K562 (cell line): ENCODE measurements around the gene G2E3. TPM values are rescaled to one million over a fixed set of nuclear protein-coding genes. Genes with fewer than 3 reads are reported as not detected.

Experiments used
- ARID1B ChIP-seq: fragments of 450-650 bp; IDR thresholded peaks from 2 replicates; pipeline ENCODE4 v1.6.1; 2016; ENCODE audit warnings: antibody characterized with exemption, mild to moderate bottlenecking, inconsistent platforms
- ATF1 ChIP-seq, 2 experiments: fragments of 450-650 bp in 1 of 2; IDR thresholded peaks; 2 replicates each; pipeline ENCODE4 v1.6.1; 2016; ENCODE audit warnings: missing compliant biosample characterization in 1 of 2, missing genetic modification characterization in 1 of 2
- BHLHE40 ChIP-seq: IDR thresholded peaks from 2 replicates; pipeline ENCODE4 v1.6.1; 2011; ENCODE audit warnings: low read length, improper control_type of control experiment
- CREB1 ChIP-seq, 2 experiments: sonication (generic) in 1 of 2; formaldehyde crosslinking in 1 of 2; IDR thresholded peaks; 2 replicates each; pipeline versions ENCODE4 v1.6.1 to v1.8.0; 2012 to 2022; ENCODE audit warnings: inconsistent platforms in 1 of 2, mild to moderate bottlenecking in 1 of 2, missing genetic modification reagents in 1 of 2, moderate library complexity in 1 of 2
- CTBP1 ChIP-seq: fragments of 450-650 bp; IDR thresholded peaks from 2 replicates; pipeline ENCODE4 v1.6.1; 2016; ENCODE audit warnings: borderline replicate concordance
- FOSL1 ChIP-seq: fragments of 200-800 bp; sonication (Bioruptor generic); conservative IDR thresholded peaks from 2 replicates; pipeline ENCODE4 v1.6.1; 2016; ENCODE audit warnings: missing genetic modification characterization, missing compliant biosample characterization
- HDAC1 ChIP-seq, 2 experiments: fragments of 450-650 bp; IDR thresholded peaks; 2 replicates each; pipeline ENCODE4 v1.6.1; 2016 to 2017; ENCODE audit warnings: inconsistent platforms in 1 of 2, mild to moderate bottlenecking in 1 of 2, moderate library complexity in 1 of 2
- PHF21A ChIP-seq: fragments of 450-650 bp; IDR thresholded peaks from 2 replicates; pipeline ENCODE4 v1.6.1; 2017; ENCODE audit warnings: low read depth, borderline replicate concordance
- POLR2AphosphoS5 ChIP-seq: IDR thresholded peaks from 2 replicates; pipeline ENCODE4 v1.6.1; 2011; ENCODE audit warnings: mild to moderate bottlenecking, low read depth, low read length, moderate library complexity; ENCODE audit not compliant: control insufficient read depth, insufficient read depth
- SMAD4 ChIP-seq: fragments of 250-450 bp; sonication (Bioruptor Pico); conservative IDR thresholded peaks from 2 replicates; pipeline ENCODE4 v1.8.0; 2021; ENCODE audit warnings: inconsistent platforms, mild to moderate bottlenecking, moderate library complexity
- ZNF444 ChIP-seq: fragments of 250-450 bp; sonication (Bioruptor Pico); IDR thresholded peaks from 2 replicates; pipeline ENCODE4 v1.4.0; 2020; ENCODE audit warnings: mild to moderate bottlenecking, moderate library complexity
- polyA plus RNA-seq, 8 experiments: library from polyadenylated mRNA; depleted of rRNA in 4 of 8; stranded (reverse) in 5 of 8; unstranded in 3 of 8; fragments of >200 nt; fragmentation: Nextera tagmentation in 2 of 8; fragmentation: Illumina TruSeq in 1 of 8; extraction: Ambion mirVana in 2 of 8; extraction: Trizol in 1 of 8; gene quantifications; 2 replicates each; pipeline versions ENCODE4 v1.2.1 to v1.2.3, GENCODE V29; 2011 to 2014; ENCODE audit warnings: inconsistent platforms in 1 of 8, missing spikeins in 1 of 8
- total RNA-seq, 7 experiments: library from RNA; depleted of rRNA in 6 of 7; stranded (reverse); fragments of >200 nt in 6 of 7; fragmentation: Illumina TruSeq in 2 of 7; extraction: Trizol in 2 of 7; gene quantifications; 2 replicates each; pipeline versions ENCODE4 v1.2.1 to v1.2.3, GENCODE V29; 2011 to 2021; ENCODE audit warnings: low replicate concordance in 1 of 7
- TF ChIP-seq, protein P1 (sequence below): sonication (generic); formaldehyde crosslinking; IDR thresholded peaks from 2 replicates; pipeline ENCODE4 v1.9.0; 2022; ENCODE audit warnings: mild to moderate bottlenecking, missing genetic modification reagents
- TF ChIP-seq, protein P2 (sequence below), 2 experiments: fragments of 450-650 bp; IDR thresholded peaks; 2 replicates each; pipeline ENCODE4 v1.6.1; 2018; ENCODE audit warnings: mild to moderate bottlenecking in 2 of 2, low read depth in 1 of 2; ENCODE audit not compliant: partially characterized antibody in 2 of 2
- TF ChIP-seq, protein P3 (sequence below): sonication (generic); formaldehyde crosslinking; IDR thresholded peaks from 2 replicates; pipeline ENCODE4 v1.8.0; 2022; ENCODE audit warnings: mild to moderate bottlenecking, missing genetic modification reagents, borderline replicate concordance

The G2E3 gene
- total and polyA plus RNA-seq, 9 of the 15 experiments (the other 6 are each of a cell fraction or from before 2014, with no cell fraction given), result 9.8 to 53.5 (median 24.7) TPM

DNA sequence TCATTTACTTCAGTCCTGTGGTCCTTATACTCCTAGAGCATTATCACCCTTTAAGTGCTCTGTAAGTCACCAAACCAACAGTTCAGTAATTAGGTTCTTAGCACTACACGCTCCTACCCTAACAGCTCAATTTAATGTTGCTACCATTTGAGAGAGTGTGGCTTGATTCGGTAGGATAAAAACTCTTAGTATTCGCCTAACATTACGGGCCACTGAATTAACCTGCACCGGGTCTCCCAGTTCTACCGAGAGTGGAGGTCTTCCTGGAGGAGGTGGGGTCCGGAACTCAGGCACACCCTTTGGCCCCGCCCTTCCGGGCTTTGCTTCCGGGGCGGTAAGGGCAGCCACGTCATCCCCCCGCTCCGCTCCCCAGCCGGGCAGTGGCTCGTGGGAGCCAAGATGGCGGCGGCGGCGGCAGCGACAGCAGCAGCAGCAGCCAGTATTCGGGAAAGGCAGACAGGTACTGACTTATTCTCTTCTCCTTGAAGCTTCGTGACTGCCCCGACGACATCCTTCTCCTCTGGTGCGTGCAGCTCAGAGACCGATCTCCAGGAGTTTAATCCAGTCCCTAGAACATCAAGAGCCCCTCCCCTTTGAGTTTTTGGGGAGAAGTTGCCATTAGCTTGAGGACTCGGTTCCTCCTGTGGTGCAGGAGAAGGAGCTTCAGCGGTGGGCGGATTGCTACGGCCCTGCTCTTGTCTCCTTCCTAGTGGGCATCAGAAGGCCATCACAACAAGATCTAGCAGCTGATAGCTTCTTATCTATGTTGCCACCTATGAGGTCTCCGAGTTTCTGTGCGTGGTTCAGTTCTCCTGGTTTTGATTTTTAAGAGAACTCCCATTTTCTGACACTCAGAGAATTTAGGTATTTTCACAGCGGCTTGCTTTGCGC lies 63.2 kb downstream of the G2E3 start, which contains the start of gene SCFD1 (continued):
- TF ChIP-seq, protein P1, sequence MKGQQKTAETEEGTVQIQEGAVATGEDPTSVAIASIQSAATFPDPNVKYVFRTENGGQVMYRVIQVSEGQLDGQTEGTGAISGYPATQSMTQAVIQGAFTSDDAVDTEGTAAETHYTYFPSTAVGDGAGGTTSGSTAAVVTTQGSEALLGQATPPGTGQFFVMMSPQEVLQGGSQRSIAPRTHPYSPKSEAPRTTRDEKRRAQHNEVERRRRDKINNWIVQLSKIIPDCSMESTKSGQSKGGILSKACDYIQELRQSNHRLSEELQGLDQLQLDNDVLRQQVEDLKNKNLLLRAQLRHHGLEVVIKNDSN (CRISPR knock-in tag), result no peak
- peak; percentile 80 for TF ChIP-seq FOSL1
- peak; percentile 27; the same call in 1 of the 2 replicates for TF ChIP-seq CTBP1
- TF ChIP-seq, protein P2, sequence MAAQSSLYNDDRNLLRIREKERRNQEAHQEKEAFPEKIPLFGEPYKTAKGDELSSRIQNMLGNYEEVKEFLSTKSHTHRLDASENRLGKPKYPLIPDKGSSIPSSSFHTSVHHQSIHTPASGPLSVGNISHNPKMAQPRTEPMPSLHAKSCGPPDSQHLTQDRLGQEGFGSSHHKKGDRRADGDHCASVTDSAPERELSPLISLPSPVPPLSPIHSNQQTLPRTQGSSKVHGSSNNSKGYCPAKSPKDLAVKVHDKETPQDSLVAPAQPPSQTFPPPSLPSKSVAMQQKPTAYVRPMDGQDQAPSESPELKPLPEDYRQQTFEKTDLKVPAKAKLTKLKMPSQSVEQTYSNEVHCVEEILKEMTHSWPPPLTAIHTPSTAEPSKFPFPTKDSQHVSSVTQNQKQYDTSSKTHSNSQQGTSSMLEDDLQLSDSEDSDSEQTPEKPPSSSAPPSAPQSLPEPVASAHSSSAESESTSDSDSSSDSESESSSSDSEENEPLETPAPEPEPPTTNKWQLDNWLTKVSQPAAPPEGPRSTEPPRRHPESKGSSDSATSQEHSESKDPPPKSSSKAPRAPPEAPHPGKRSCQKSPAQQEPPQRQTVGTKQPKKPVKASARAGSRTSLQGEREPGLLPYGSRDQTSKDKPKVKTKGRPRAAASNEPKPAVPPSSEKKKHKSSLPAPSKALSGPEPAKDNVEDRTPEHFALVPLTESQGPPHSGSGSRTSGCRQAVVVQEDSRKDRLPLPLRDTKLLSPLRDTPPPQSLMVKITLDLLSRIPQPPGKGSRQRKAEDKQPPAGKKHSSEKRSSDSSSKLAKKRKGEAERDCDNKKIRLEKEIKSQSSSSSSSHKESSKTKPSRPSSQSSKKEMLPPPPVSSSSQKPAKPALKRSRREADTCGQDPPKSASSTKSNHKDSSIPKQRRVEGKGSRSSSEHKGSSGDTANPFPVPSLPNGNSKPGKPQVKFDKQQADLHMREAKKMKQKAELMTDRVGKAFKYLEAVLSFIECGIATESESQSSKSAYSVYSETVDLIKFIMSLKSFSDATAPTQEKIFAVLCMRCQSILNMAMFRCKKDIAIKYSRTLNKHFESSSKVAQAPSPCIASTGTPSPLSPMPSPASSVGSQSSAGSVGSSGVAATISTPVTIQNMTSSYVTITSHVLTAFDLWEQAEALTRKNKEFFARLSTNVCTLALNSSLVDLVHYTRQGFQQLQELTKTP (IDR thresholded peaks at IDR 0.05; ENCODE audit: low read depth in 1 of 2, partially characterized antibody in 2 of 2), result peak in 1 of 2 experiments; percentile 60
- TF ChIP-seq, protein P3, sequence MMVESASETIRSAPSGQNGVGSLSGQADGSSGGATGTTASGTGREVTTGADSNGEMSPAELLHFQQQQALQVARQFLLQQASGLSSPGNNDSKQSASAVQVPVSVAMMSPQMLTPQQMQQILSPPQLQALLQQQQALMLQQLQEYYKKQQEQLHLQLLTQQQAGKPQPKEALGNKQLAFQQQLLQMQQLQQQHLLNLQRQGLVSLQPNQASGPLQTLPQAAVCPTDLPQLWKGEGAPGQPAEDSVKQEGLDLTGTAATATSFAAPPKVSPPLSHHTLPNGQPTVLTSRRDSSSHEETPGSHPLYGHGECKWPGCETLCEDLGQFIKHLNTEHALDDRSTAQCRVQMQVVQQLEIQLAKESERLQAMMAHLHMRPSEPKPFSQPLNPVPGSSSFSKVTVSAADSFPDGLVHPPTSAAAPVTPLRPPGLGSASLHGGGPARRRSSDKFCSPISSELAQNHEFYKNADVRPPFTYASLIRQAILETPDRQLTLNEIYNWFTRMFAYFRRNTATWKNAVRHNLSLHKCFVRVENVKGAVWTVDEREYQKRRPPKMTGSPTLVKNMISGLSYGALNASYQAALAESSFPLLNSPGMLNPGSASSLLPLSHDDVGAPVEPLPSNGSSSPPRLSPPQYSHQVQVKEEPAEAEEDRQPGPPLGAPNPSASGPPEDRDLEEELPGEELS, result peak; percentile 34; the same call in 1 of the 2 replicates
- TF ChIP-seq PHF21A, result no peak
- peak; percentile 53; the same call in 1 of the 2 replicates for TF ChIP-seq ATF1 (CRISPR knock-in tag; IDR thresholded peaks at IDR 0.05)
- peak; percentile 93 for TF ChIP-seq ATF1 (tag; IDR thresholded peaks at IDR 0.05)
- peak; percentile 14; the same call in 1 of the 2 replicates for TF ChIP-seq BHLHE40
- peak; percentile 77 for TF ChIP-seq CREB1 (IDR thresholded peaks at IDR 0.05)
- TF ChIP-seq CREB1 (CRISPR knock-in tag; IDR thresholded peaks at IDR 0.05), result peak; percentile 81
- no peak for TF ChIP-seq ZNF444 (CRISPR knock-in tag)
- peak; percentile 12 to 67; a peak in 1 of 4 replicates for TF ChIP-seq HDAC1 (IDR thresholded peaks at IDR 0.05)
- TF ChIP-seq SMAD4, result 0 out of 2 replicates have a peak, but pooled peaks have one; percentile 22
- TF ChIP-seq ARID1B, result 0 out of 2 replicates have a peak, but pooled peaks have one; percentile 13
- TF ChIP-seq POLR2AphosphoS5, result peak; percentile 92
